GM19468 (cell line): ENCODE measurements around the gene GPR18.
A peak's percentile ranks its signal among the peaks of the same experiment; 100 is the strongest.
"Not testable (repeated sequence)": the region's sequence is repeated elsewhere in the genome, so short reads cannot be mapped to it uniquely, and the experiment has no call there.

Experiments
- ATAC-seq: cut with Tn5 transposase; IDR thresholded peaks from one replicate; pipeline ENCODE4 v1.9.1; 2021; ENCODE audit warnings: mild to moderate bottlenecking, moderate library complexity, moderate number of reproducible peaks; ENCODE audit not compliant: unreplicated experiment; ENCODE audit errors: extremely low read depth

GPR18 gene

DNA sequence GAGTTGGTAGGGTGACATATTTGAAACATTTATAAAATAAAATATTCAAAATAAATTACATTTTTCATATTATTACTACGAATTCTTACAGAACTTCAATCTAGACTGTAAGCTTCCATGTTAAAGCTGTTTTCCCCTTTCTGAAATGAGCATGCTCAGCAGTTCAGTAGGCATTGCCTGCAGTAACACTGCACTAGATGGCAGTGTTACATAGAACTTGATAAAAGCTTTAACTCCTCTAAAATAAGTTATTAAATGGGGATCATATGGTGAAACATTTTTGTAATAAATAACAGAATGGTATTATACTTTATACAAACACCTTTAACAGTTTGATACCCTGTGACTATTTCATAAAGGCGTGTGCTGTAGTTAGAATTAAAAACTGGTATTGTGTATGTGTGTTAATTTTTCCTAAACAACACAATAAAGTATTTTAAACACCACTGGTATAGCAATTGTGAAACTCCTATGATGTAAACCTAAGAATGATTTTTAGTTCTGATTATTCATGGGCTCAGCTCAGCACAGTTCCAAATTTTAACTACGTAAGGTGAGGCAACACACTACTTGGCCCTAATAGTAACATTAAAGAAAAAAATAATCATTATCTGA, 11.6 kb upstream of the GPR18 start:
- peak; percentile 79 for ATAC-seq

DNA sequence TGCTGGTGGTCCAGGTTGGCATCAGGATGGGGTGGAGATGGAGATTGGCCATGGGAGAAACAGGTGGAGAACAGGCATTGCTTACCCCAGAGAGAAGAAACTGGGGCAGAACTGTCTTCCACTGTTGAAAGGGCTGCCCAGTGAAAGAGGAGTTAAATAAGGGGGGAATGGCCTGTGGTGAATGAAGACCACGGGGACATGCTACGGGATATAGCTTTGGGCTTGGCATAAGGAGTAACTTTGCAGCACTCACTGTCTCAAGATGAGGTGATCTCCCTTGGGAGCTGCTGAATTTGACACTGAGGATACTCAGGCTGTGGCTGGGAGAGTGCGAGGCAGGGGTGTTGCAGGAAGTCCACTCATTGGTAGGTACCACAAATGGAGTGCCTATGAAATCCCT, 10.6 kb upstream of the GPR18 start:
- no peak for ATAC-seq

DNA sequence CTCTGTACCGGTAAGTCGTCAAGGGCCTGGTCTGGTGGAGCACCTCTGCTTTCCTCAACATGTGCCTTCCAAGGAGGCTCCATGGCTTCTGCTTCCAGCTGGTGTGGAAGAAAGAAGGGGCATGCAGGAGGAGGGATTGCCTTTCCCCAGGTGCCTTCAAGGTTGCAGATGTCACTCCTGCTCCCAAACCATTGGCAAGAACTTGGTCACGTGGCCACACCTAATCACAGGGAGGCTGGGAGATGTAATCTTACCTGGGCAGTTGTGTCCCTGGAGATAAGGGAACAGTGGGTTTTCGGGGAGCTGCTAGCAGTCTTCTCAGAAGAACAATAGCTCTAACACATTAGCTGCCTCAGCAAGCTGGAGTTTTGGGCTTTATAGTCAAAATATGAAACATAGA, 9.7 kb upstream of the GPR18 start:
- ATAC-seq: no peak

DNA sequence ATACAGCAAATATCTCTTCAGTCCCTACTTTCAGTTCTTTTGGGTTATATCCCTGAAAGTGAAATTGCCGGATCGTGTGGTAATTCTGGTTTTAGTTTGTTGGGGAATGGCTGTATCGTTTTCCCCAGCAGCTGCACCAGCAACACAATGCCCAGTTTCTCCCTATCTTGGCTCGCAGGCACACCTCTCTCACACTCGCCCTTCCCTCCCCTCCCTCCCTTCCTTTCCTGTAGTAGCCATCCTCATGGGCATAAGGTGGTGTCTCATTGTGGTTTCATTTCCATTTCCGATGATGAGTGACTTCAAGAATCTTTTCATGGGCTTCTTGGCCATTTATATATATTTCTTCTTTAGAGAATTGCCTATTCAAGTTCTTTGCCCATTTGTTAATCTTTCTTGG, 8.6 kb upstream of the GPR18 start:
- ATAC-seq: no peak

DNA sequence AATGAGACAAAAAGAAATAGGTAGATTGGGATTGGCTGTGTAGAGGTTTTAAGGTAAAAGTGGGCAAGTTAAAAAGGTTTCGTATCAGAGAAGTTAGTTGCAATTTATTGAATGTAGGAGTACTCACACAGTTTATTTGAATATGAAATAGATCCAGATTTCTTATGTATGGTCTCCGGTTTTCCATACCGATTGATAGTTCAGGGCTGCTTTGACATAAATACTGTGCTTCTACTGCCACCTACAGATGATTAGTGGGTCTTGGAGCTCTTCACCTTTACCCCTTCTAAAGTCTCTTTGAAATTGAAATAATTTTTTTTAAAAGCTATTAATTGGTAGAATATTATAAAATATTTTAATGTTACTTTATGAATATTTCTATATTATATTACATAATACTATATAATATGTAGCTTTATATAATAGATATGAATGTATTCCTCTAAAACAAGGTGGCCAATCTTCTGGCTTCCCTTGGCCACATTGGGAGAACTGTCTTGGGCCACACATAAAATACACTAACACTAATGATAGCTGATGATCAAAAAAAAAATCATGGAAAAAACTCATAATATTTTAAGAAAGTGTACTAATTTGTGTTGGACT, 7.7 kb upstream of the GPR18 start:
- ATAC-seq: no peak

DNA sequence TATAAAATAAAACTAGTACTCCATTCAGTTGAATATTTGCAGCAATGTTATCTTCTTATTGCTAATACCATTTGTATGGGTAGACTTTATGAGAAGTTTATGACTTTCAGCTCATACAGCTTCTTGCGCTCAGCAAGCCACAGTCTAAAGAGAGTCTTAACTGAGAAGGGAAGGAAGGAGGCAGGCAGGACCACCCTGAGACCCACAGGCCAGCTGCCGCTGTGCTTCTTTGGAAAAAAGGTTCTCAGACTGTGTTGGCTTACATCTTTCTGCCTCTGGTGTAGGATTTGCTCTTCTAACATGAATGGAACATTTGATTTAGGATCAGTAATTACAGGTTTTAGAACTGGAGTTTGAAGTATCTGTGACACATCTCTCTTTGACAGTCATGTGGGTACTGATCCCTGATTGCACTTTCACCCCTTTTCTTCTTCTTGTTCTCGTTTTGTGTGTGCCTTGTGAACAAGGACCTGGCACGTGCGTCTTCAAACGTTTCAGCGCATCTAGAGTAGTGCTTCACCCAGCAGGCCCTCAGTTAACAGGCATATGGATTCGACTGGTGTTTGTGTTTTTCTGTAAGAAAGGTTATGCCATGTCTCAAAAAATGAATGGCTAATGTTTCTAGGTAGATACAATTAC, 7.1 kb upstream of the GPR18 start:
- ATAC-seq: no peak

DNA sequence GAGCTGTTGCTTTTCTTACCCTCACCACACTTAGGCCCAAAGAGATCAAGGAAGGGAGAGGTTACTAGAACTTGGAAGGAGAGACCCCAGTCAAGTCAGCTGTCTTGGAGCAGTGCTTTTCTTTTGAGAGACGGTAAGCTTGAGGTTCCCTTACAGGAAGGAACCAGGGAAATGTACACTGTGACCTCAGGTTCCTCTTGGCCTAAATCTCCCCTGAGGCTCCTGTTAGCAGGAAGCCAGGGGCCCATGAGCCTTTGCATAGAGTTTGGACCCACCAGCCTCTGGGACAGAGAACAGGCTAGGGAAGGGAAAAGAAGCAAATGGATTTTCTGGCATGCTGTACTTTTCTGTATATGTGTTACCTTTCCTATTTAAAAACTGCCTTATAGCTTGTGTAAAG, 5.9 kb upstream of the GPR18 start:
- ATAC-seq: no peak

DNA sequence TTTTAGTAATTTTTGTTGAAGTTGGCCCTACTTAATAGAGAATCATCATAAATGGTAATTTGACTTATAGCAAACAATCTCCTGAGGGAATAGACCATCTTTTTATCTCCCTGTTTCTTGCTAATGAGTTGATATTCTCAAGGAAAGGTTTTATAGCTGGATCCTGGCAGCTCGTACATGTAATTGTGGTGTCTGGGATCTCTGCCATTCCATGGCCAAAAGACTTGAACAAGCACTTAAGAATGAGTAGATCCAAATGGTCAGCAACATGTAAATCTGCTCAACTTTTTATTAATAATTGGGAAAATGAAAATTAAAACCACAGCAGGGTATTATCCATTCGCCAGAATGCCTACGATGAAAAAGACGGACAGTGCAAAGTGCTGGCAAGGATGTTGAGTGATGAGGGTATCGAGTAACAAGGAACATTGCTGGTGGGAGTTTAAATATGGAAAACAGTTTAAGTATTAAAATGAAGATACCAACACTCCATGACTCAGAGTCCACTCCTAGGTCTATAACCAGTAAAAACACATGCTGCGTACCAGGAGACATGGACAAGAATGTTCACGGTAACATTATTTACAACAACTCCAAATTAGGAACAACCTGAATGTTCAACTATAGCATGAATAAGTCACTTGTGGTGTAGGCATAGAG, 5.1 kb upstream of the GPR18 start:
- no peak for ATAC-seq

DNA sequence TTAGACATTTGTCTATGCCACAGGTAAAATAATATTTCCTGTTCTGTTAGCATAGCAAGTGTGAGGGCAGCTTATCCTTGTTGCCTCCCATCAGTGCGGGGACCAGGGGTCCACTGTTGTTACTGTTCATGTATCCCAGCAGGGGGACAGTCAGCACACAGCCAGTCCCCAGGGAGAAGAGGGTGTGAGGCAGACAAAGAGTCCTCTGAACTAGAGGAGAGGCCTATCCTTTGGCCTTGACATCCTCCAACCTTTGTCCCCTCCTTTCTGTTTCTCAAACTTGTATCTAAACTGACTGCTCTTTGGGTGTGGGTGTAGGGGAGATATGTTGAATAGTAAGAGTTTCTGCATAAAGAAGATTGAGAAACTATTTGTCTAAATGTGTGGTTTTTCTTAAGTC, 2.9 kb upstream of the GPR18 start:
- ATAC-seq: no peak

DNA sequence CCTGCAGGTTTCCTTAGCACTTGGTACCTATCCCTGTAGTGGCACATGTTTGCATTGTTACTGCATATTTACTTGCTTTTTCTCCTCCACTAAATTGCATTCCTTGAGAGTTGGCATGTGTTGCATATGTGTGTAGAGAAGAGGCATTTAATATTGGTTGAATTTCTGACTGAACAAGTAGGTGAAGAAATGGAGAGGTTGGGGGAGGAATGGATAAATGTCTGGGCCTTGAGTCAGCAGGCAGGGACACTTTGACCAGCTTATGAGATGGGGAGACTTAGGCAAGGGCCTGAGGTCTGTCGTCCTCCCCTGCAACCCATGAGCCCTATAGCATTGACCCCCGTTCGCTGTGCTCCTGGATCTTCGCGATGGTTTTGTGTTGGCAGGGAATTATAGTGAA, 2.0 kb upstream of the GPR18 start:
- ATAC-seq: no peak

DNA sequence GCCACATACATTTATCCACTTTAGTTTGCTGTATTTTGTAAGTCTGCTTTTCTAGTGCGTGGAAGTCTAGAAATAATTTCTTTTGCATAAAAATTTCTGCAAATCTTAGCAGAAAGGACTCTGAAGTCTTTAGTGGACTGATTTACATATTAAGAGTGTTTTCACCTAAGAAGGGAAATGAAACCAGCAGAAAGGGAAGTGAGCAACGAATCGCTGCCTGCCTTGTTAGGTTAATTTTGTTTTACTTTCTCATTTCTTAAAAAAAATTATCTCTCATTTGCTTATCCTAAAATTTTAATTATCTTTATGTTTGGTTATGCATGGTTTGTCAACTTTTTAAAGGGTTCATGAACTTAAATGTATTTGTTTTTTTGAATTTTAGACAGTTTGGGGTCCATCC, 767 bp upstream of the GPR18 start:
- no peak for ATAC-seq

DNA sequence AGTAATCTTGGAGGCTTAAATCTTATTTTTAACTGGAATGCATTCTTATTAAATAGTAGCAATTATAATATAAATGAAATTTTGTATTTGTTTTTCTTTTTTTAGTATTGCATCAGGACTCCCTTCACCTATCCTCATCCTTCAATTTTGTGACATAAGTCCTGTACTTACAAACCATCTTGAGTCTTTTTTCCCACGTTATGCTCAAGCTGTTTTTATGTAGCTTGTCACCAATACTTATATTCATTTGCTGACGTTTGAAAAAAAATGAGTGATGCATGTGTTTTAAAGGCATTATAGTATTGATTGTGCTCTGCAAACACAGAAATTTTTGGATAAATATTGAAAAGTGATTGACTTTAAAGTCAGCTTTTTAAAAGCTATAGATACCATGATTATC, 888 bp downstream of the GPR18 start:
- ATAC-seq: no peak

DNA sequence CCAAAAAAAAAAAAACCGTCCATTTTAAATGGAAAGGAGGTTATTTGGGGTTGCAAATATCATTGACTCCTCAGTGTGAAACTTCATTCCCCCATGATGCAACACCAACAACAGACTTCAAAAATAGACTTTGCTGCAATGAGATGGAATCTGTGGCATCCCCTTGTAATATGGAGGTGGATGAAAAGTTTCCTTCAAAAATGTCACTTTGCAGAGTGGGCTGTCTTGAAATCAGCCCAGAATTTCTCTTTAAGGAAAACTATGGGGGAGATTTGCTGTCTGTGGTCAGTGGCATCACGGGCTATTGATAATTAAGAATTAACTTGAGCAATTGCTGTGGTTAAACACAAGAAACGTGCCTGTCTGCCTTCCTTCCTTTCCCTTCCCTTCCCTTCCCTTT, 1.5 kb downstream of the GPR18 start:
- ATAC-seq: no peak

DNA sequence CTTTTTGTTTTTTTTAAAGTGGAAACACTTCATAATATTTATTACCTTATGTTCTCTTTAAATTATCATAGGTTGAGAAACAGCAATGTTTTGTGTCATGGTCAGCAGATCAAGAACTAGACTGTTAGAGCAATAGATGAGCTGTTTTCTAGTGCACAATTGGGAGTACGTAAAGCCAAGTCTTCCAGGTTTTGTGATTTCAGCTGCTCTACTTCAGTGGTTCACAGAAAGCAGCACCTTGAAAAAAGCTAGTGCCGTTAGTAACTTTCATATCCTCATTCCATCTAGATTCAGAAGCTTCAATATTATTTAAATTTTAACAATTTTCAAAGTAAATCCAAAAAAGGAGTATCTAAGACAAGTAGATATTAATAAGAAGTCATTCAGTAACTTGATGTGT, 1.9 kb downstream of the GPR18 start:
- no peak for ATAC-seq

DNA sequence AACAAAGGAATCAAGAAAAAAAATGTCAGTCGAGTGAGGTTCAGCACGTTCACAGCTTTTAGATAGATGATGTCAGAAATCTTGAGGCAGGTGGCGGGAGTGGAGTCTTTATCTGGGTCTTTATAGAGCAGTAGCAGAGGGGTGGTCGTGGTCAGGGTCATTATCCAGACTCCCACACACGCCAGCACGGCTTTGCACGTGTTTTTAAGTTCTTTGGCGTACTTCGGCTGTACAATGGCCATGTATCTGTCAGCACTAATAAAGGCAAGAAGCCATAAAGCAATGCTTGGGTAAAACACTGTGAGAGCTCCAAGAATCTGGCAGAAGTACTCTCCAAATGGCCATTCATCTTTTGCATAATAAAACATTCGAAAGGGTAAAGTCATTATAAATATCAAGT, 2.9 kb downstream of the GPR18 start:
- no peak for ATAC-seq

DNA sequence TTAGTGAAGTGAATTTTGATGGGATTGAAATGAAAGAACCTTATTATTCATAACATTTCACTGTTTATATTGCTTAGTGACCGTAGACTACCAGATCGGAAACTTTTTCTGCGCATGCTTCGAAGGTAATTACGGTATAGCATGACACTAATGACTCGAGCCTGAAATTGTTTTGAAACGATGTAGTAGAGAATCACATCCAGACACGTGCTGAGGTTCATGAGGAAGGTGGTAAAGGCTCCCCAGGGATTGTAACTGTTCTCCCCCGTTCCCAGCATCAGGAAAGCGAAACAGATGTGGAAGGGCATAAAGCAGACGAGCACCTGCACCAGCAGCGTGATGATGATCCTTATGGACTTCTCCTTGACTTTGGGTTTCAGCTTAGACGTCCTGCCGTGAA, 3.3 kb downstream of the GPR18 start:
- ATAC-seq: no peak

DNA sequence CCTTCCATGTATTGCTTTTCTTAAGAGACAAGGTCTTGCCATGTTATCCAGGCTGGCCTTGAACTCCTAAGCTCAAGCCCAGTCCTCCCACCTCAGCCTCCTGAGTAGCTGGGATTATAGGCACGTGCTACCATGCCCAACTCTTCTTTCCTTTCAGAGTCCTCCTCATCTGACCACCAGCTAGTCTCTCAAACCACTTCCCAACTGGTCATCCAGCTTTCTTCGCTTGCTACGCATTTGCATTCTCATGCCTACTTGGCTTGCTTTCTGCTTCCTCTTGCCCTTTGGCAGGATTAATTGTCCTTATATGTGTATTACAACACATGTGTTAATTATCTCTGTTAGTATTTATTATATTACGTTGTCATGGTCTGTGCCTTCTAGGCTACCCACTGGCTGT, 6.3 kb downstream of the GPR18 start:
- ATAC-seq: no peak

DNA sequence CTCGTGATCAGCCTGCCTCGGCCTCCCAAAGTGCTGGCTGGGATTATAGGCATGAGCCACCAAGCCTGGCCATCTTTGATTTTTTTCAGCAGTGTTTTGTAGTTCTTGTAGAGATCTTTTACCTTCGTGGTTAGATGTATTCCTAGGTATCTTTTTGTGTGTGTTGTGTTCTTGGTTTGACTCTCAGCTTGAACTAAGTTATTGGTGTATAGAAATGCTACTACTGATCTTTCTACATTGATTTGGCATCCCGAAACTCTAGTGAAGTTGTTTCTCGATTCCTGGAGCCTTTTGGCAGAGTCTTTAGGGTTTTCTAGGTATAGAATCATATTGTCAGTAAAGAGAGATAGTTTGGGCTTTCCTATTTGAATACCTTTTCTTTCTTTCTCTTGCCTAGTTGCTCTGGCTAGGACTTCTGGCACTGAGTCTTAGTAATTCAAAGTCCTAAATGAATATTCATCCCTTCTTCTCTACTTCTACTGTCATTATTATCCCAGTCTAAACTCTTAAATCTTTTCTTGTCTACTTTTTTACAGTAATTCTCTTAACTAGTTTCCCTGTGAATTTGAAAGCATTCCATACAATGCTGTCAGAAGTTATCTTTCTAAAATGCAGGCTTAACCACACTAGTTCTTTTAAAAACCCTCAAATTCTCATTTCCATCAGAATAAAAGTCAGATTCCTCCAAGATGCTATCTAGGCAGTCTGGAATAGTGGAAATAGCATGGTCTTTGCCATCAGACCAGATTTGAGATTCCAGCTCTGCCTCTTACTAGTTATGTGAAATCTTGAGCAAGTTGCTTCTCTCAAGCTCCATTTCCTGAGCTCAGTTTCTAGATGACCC, 7.0 kb downstream of the GPR18 start:
- no peak for ATAC-seq

DNA sequence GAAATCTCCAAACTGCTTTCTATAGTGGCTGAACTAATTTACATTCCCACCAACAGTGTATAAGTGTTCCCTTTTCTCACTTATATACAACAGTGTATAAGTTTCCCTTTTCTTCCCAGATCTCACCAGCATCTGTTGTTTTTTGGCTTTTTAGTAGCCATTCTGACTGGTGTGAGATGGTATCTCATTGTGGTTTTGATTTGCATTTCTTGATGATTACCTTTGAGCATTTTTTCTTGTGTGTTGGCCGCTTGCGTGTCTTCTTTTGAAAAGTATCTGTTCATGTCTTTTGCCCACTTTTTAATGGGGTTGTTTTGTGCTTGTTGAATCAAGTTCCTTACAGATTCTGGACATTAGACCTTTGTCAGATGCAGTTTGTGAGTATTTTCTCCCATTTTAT, 8.6 kb downstream of the GPR18 start:
- ATAC-seq: not testable (repeated sequence)

DNA sequence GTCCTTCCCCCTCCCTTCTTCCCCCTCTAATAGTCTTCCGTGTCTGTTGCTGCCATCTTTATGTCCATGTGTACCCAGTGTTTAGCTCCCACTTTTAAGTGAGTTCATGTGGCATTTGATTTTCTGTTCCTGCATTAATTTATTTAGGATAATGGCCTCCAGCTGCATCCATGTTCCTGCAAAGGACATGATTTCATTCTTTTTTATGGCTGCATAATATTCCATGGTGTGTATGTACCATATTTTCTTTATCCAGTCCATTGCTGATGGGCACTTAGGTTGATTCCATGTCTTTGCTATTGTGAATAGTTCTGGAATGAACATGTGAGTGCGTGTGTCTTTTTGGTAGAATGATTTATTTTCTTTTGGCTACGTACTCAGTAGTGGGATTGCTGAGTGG, 9.0 kb downstream of the GPR18 start:
- ATAC-seq: not testable (repeated sequence)

DNA sequence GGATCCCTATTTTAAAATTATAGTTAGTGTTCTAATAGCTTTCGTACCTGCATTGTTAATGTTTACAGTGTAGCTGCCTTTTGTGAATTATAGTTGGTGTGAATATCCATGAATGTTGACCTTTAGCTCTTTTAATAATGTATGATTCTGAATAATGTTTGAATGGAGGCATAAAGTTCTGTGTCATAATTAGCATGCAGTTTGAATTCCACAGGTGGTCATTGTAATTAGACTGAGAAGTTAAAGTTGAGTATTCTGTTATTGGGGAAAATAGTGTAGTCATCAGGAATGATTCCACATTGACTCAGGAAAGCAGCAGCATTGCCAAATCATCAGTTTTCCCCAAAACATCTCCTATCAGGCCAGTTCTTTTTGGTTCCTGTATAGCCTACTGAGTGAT, 12.1 kb downstream of the GPR18 start:
- no peak for ATAC-seq
